COLO668 (cell line): ENCODE data around the gene KRTAP10-5.

Experiments used
- DNase-seq: peaks from one replicate; lab custom pipeline; 2025; ENCODE audit not compliant: unreplicated experiment; lab: John Stamatoyannopoulos, UW

KRTAP10-5 gene

GRCh38 chr21:44530903-44531605 lies 49.4 kb downstream of the KRTAP10-5 start:
- no peak for DNase-seq

- no peak for DNase-seq
Observed at GRCh38 chr21:44530221-44530902, 50.0 kb downstream of the KRTAP10-5 start.

- no peak for DNase-seq
Observed at GRCh38 chr21:44529503-44530125, 50.8 kb downstream of the KRTAP10-5 start.
